ENCODE measurements around the gene TAF4B.

TAF4B gene

DNA sequence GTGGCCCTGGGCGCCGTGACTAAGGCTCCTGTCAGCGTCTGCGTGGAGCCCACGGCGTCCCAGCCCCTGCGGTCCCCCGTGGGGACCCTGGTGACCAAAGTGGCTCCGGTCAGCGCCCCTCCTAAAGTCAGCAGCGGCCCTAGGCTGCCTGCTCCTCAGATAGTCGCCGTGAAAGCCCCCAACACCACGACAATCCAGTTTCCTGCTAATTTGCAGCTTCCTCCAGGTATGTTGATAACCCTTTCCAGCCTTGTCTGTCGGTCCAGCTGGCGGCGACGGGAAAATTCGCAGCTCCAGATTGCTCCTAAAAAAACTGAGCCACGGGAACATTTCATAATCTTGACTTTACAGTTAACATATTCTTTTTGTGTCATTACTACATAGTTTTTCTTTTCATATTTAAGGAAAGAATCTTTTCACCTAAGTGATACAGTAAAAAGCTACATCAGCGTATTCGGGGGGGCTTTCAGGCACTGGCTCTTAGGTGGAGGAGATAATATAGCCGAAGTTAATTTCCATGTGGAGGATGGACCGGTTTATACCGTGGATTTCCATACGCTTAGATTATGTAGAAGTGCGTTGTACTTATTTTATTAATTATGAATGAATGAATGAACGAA lies 916 bp downstream of the TAF4B start:
- TF ChIP-seq CREB1 (IDR thresholded peaks at IDR 0.05; ENCODE audit: low read depth) (no peak), TAF1 (IDR thresholded peaks at IDR 0.05; ENCODE audit: low read depth) (no peak), ZBTB7A (IDR thresholded peaks at IDR 0.05; ENCODE audit: low read depth) (no peak), TEAD4 (IDR thresholded peaks at IDR 0.05) (no peak), USF1 (IDR thresholded peaks at IDR 0.05) (no peak), CEBPB (IDR thresholded peaks at IDR 0.05) (no peak), EGR1 (IDR thresholded peaks at IDR 0.05) (no peak), RAD21 (IDR thresholded peaks at IDR 0.05; ENCODE audit: low read depth) (no peak), TCF12 (IDR thresholded peaks at IDR 0.05; ENCODE audit: low read depth) (no peak), FOXM1 (IDR thresholded peaks at IDR 0.05; ENCODE audit: borderline replicate concordance, low read depth) (no peak), NFIC (IDR thresholded peaks at IDR 0.05) (no peak), EP300 (IDR thresholded peaks at IDR 0.05; ENCODE audit: borderline replicate concordance) (no peak), YY1 (IDR thresholded peaks at IDR 0.05; ENCODE audit: low read depth) (no peak)
- TF ChIP-seq, protein P1, sequence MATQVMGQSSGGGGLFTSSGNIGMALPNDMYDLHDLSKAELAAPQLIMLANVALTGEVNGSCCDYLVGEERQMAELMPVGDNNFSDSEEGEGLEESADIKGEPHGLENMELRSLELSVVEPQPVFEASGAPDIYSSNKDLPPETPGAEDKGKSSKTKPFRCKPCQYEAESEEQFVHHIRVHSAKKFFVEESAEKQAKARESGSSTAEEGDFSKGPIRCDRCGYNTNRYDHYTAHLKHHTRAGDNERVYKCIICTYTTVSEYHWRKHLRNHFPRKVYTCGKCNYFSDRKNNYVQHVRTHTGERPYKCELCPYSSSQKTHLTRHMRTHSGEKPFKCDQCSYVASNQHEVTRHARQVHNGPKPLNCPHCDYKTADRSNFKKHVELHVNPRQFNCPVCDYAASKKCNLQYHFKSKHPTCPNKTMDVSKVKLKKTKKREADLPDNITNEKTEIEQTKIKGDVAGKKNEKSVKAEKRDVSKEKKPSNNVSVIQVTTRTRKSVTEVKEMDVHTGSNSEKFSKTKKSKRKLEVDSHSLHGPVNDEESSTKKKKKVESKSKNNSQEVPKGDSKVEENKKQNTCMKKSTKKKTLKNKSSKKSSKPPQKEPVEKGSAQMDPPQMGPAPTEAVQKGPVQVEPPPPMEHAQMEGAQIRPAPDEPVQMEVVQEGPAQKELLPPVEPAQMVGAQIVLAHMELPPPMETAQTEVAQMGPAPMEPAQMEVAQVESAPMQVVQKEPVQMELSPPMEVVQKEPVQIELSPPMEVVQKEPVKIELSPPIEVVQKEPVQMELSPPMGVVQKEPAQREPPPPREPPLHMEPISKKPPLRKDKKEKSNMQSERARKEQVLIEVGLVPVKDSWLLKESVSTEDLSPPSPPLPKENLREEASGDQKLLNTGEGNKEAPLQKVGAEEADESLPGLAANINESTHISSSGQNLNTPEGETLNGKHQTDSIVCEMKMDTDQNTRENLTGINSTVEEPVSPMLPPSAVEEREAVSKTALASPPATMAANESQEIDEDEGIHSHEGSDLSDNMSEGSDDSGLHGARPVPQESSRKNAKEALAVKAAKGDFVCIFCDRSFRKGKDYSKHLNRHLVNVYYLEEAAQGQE (IDR thresholded peaks at IDR 0.05; ENCODE audit: low read depth) = no peak
- TF ChIP-seq, protein P2, sequence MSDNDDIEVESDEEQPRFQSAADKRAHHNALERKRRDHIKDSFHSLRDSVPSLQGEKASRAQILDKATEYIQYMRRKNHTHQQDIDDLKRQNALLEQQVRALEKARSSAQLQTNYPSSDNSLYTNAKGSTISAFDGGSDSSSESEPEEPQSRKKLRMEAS (IDR thresholded peaks at IDR 0.05) = no peak

DNA sequence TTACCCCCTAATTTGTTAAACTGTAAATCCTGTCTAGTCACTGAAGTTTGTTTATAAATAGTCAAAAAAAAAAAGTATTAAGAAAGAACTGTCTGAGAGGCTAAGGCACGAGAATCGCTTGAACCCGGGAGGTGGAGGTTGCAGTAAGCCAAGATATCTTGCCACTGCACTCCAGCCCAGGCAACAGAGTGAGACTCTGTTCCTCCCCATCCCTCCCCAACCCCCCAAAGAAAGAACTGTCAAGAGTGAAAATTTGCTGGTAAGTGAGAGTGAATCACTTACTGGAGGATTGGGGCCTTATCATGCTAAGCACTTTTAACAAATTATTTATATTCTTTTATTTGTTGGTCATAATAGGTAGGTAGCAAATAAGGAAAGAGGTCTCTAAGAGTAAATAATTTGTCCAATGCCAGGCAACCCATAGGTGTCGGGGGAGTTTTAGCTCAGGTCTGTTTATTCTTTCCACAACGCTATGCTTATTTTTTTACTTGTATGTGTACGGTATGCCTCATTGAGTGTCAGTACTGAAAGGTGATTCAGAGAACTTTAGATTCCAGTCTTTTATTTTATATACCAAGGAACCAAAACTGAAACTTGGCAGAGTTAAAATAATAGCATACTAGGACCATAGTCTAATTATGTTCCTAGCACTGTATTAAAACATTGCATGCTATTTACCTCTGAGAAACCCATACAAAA lies 2.5 kb downstream of the TAF4B start:
- TF ChIP-seq NFIC (IDR thresholded peaks at IDR 0.05) = no peak
- no peak for TF ChIP-seq ZBTB7A (IDR thresholded peaks at IDR 0.05; ENCODE audit: low read depth)
- TF ChIP-seq EP300 (IDR thresholded peaks at IDR 0.05; ENCODE audit: borderline replicate concordance) = no peak
- TF ChIP-seq TCF12 (IDR thresholded peaks at IDR 0.05; ENCODE audit: low read depth) = no peak

DNA sequence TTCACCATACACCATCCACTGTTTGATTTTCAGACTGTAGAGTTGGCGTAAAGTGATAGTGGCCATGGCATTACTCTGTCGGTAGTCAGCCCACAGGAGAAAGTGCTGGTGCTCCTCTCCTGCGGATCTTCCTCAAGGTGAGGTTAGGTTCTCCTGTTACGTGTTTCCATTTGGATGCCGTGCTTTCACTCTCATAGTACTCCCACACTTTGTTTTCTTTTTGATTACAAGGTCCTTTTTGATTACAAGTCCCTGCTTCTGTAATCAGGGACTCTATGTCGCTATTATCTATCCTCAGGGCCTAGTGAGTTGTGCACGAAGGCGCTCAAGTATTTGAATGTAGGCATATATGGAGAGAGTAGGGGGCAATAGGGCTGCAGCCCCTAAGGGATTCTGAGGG lies 4.3 kb downstream of the TAF4B start:
- no peak for TF ChIP-seq CREB1 (IDR thresholded peaks at IDR 0.05; ENCODE audit: low read depth)
- no peak for TF ChIP-seq TEAD4 (IDR thresholded peaks at IDR 0.05)
- no peak for TF ChIP-seq TAF1 (IDR thresholded peaks at IDR 0.05; ENCODE audit: low read depth)

DNA sequence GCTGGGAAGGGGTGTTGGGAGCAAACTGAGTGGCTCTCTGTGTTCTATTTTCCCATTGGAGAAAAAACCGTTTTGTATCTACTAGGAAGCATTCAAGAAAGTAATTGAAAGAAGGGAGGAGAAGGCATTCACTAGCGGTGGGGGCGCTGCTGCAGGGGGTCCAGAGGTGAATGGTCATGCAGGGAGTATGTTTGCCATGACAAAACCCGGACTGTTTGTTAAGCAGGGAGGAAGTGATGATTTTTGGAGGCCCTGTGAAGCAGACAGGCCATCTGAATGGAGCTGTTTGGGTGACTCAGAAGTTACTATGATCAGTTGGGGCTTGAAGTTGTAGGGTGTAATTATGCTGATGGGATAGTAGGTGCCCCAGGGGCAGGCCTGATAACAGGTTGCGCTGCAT lies 7.0 kb downstream of the TAF4B start:
- no peak for TF ChIP-seq EGR1 (IDR thresholded peaks at IDR 0.05)
- no peak for TF ChIP-seq RAD21 (IDR thresholded peaks at IDR 0.05; ENCODE audit: low read depth)
- TF ChIP-seq CEBPB (IDR thresholded peaks at IDR 0.05) = no peak
- no peak for TF ChIP-seq EP300 (IDR thresholded peaks at IDR 0.05; ENCODE audit: borderline replicate concordance)
- TF ChIP-seq TAF1 (IDR thresholded peaks at IDR 0.05; ENCODE audit: low read depth) = no peak
- TF ChIP-seq FOXM1 (IDR thresholded peaks at IDR 0.05; ENCODE audit: borderline replicate concordance, low read depth) = no peak
- TF ChIP-seq TEAD4 (IDR thresholded peaks at IDR 0.05) = no peak
- TF ChIP-seq, protein P1 (IDR thresholded peaks at IDR 0.05; ENCODE audit: low read depth) = no peak
- TF ChIP-seq, protein P2 (IDR thresholded peaks at IDR 0.05) = no peak
- no peak for TF ChIP-seq USF1 (IDR thresholded peaks at IDR 0.05)
- no peak for TF ChIP-seq ZBTB7A (IDR thresholded peaks at IDR 0.05; ENCODE audit: low read depth)
- no peak for TF ChIP-seq TCF12 (IDR thresholded peaks at IDR 0.05; ENCODE audit: low read depth)
- no peak for TF ChIP-seq CREB1 (IDR thresholded peaks at IDR 0.05; ENCODE audit: low read depth)
- TF ChIP-seq NFIC (IDR thresholded peaks at IDR 0.05) = no peak
- no peak for TF ChIP-seq YY1 (IDR thresholded peaks at IDR 0.05; ENCODE audit: low read depth)

- TF ChIP-seq TAF1 (IDR thresholded peaks at IDR 0.05; ENCODE audit: low read depth) (no peak), CEBPB (IDR thresholded peaks at IDR 0.05) (no peak), CREB1 (IDR thresholded peaks at IDR 0.05; ENCODE audit: low read depth) (no peak), USF1 (IDR thresholded peaks at IDR 0.05) (no peak), TCF12 (IDR thresholded peaks at IDR 0.05; ENCODE audit: low read depth) (no peak)
Measured at GRCh38 chr18:26252411-26252810, 26.2 kb downstream of the TAF4B start.
